AG04450 (cell line): Measurements from ENCODE around the gene CAPN13. TPM values are rescaled to one million over a fixed set of nuclear protein-coding genes. Genes with fewer than 3 reads are reported as not detected.

Source experiments
- CTCF ChIA-PET: fragments of 300-600, 350-600 bp; formaldehyde crosslinking; extraction: SDS; loops from one replicate; lab custom pipeline; 2022; ENCODE audit warnings: antibody characterized with exemption, inconsistent platforms; lab: Charles Lee
- POLR2A ChIA-PET: fragments of 350-600 bp; formaldehyde crosslinking; extraction: SDS; loops from one replicate; lab custom pipeline; 2021; ENCODE audit warnings: antibody characterized with exemption, inconsistent platforms; lab: Yijun Ruan, JAX
- DNase-seq: peaks from one replicate; pipeline ENCODE4 v3.0.0-alpha.2; 2011; ENCODE audit warnings: low read depth, low spot score
- H3K27ac ChIP-seq: one replicate; pipeline ENCODE4 v1.5.1; 2012; ENCODE audit warnings: low read depth, low read length, control low read depth
- H3K27me3 ChIP-seq: one replicate; pipeline ENCODE4 v1.6.0; 2012; ENCODE audit warnings: low read length; ENCODE audit not compliant: control insufficient read depth, insufficient read depth
- H3K4me3 ChIP-seq: 2 replicates; pipeline ENCODE4 v1.5.1; 2011; ENCODE audit warnings: mild to moderate bottlenecking, low read depth, low read length, control low read depth
- H3K9me3 ChIP-seq: 2 replicates; pipeline ENCODE4 v1.5.1; 2012; ENCODE audit warnings: low read length; ENCODE audit not compliant: control insufficient read depth, insufficient read depth
- CTCF ChIP-seq: IDR thresholded peaks from 2 replicates; pipeline ENCODE4 v1.5.1; 2011; ENCODE audit warnings: low read depth, low read length, control low read depth, inconsistent platforms
- polyA plus RNA-seq: library from polyadenylated mRNA; depleted of rRNA; stranded (reverse); fragments of >200 nt; gene quantifications from 2 replicates; pipeline ENCODE4 v1.2.3, GENCODE V29; 2011

Gene CAPN13
- polyA plus RNA-seq, 1 experiment = not detected

GRCh38 chr2:30688956-30689401 lies 118.3 kb downstream of the CAPN13 start:
- POLR2A ChIA-PET = interaction anchor here (0.6 kb wide), 1 partner anchor 458 kb away, joined by 7 read pairs; the partner anchor contains the start of gene LBH

GRCh38 chr2:30686669-30687068 lies 120.6 kb downstream of the CAPN13 start:
- POLR2A ChIA-PET = no interaction called here
- TF ChIP-seq CTCF = no peak
- H3K4me3 ChIP-seq = no peak overlapping the region
- DNase-seq = no peak
- no peak overlapping the region for H3K27ac ChIP-seq
- no peaks in the 10 kb centered on the region for H3K27me3 ChIP-seq
- H3K9me3 ChIP-seq = no peaks in the 10 kb centered on the region; the same call in 1 of the 2 replicates
- CTCF ChIA-PET = interaction anchor here (1.0 to 1.6 kb wide), 4 partner anchors 25 to 522 kb away, joined by 3 to 9 read pairs (median 5); no protein-coding TSS in a partner anchor

More at GRCh38 chr2:30688956-30689401, 118.3 kb downstream of the CAPN13 start:
- Histone ChIP-seq H3K27ac (no peak overlapping the region), H3K9me3 (no peaks in the 10 kb centered on the region; the same call in 1 of the 2 replicates), H3K27me3 (no peaks in the 10 kb centered on the region), H3K4me3 (no peak overlapping the region)
- TF ChIP-seq CTCF = no peak
- DNase-seq = no peak
- CTCF ChIA-PET = interaction anchor here (1.1 to 2.1 kb wide), 3 partner anchors 17 to 23 kb away, joined by 3 to 14 read pairs (median 5); no protein-coding TSS in a partner anchor

- no peak for DNase-seq
- ChIA-PET CTCF (interaction anchor here (1.0 to 1.6 kb wide), 4 partner anchors 25 to 521 kb away, joined by 3 to 9 read pairs (median 5); no protein-coding TSS in a partner anchor), POLR2A (interaction anchor here (0.6 kb wide), 1 partner anchor 116 kb away, joined by 6 read pairs; no protein-coding TSS in a partner anchor)
- H3K4me3 ChIP-seq = no peak overlapping the region
- peak; percentile 23; the same call in 1 of the 2 replicates for TF ChIP-seq CTCF
- no peaks in the 10 kb centered on the region; the same call in 1 of the 2 replicates for H3K9me3 ChIP-seq
- no peaks in the 10 kb centered on the region for H3K27me3 ChIP-seq
- no peak overlapping the region for H3K27ac ChIP-seq
Observed at GRCh38 chr2:30686000-30686399, 121.2 kb downstream of the CAPN13 start.

GRCh38 chr2:30684996-30685395 lies 122.2 kb downstream of the CAPN13 start:
- H3K27me3 ChIP-seq = no peaks in the 10 kb centered on the region
- no peak overlapping the region for H3K27ac ChIP-seq
- POLR2A ChIA-PET = no interaction called here
- CTCF ChIA-PET = no interaction called here
- no peaks in the 10 kb centered on the region; the same call in 1 of the 2 replicates for H3K9me3 ChIP-seq
- no peak for DNase-seq
- no peak for TF ChIP-seq CTCF
- H3K4me3 ChIP-seq = no peak overlapping the region

- Histone ChIP-seq H3K4me3 (no peak overlapping the region), H3K27ac (no peak overlapping the region), H3K27me3 (no peaks in the 10 kb centered on the region), H3K9me3 (no peaks in the 10 kb centered on the region; the same call in 1 of the 2 replicates)
- TF ChIP-seq CTCF = no peak
- ChIA-PET CTCF (no interaction called here), POLR2A (no interaction called here)
- no peak for DNase-seq
Observed at GRCh38 chr2:30684516-30684915, 122.7 kb downstream of the CAPN13 start.
